ENCODE measurements around the gene SLA2.

DNA sequence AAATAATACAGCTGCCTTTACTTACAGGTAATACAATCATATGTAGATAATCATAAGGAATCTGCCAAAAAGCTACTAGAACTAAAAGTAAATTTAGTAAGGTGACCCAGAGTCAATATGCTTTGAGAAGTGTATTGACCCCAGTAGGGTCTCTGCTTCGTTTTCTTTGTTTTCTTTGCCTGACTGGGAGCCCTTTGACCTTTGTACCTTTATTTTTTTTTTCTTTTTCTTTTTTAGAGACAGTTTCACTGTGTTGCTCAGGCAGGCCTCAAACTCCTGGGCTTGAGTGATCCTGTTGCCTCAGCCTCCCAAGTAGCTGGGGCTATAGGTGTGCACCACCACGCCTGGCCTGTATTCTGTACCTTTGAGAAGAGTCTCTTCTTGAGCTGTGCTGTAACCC is 22.6 kb downstream of the SLA2 start:
- TF ChIP-seq, protein P1, sequence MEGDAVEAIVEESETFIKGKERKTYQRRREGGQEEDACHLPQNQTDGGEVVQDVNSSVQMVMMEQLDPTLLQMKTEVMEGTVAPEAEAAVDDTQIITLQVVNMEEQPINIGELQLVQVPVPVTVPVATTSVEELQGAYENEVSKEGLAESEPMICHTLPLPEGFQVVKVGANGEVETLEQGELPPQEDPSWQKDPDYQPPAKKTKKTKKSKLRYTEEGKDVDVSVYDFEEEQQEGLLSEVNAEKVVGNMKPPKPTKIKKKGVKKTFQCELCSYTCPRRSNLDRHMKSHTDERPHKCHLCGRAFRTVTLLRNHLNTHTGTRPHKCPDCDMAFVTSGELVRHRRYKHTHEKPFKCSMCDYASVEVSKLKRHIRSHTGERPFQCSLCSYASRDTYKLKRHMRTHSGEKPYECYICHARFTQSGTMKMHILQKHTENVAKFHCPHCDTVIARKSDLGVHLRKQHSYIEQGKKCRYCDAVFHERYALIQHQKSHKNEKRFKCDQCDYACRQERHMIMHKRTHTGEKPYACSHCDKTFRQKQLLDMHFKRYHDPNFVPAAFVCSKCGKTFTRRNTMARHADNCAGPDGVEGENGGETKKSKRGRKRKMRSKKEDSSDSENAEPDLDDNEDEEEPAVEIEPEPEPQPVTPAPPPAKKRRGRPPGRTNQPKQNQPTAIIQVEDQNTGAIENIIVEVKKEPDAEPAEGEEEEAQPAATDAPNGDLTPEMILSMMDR (IDR thresholded peaks at IDR 0.05), result no peak
- TF ChIP-seq POLR2A (IDR thresholded peaks at IDR 0.05), result no peak
